GM23338 (cell line): ENCODE results near the gene SKA1. TPM values are rescaled to one million over a fixed set of nuclear protein-coding genes. Genes with fewer than 3 reads are reported as not detected.

Experiments used
- ATAC-seq: fragments of 200-7000 bp; cut with Tn5 transposase; 3 replicates; pipeline ENCODE4 v1.9.1; 2020
- DNase-seq: peaks from one replicate; pipeline ENCODE4 v3.0.0-alpha.2; 2015; ENCODE audit warnings: low spot score
- H2AFZ ChIP-seq: fragments of 200-600 bp; sonication (generic); 2 replicates; pipeline ENCODE4 v1.8.0; 2016; ENCODE audit warnings: antibody characterized with exemption, mild to moderate bottlenecking, moderate library complexity
- H3F3A ChIP-seq: fragments of 200-600 bp; sonication (generic); replicated peaks from 2 replicates; pipeline ENCODE4 v1.8.0; 2017; ENCODE audit warnings: antibody characterized with exemption, mixed run types, low read depth
- H3K27ac ChIP-seq: fragments of 200-600 bp; sonication (generic); 2 replicates; pipeline ENCODE4 v1.6.1; 2016; ENCODE audit warnings: low read depth
- H3K27me3 ChIP-seq: fragments of 200-600 bp; sonication (generic); 2 replicates; pipeline ENCODE4 v1.8.0; 2016; ENCODE audit warnings: mild to moderate bottlenecking, mixed run types, moderate library complexity; ENCODE audit not compliant: insufficient read depth
- H3K36me3 ChIP-seq: fragments of 200-600 bp; sonication (generic); 2 replicates; pipeline ENCODE4 v1.8.0; 2016; ENCODE audit warnings: mild to moderate bottlenecking; ENCODE audit not compliant: insufficient read depth
- H3K4me1 ChIP-seq: fragments of 200-600 bp; sonication (generic); 2 replicates; pipeline ENCODE4 v1.8.0; 2016; ENCODE audit warnings: mild to moderate bottlenecking, moderate library complexity; ENCODE audit not compliant: insufficient read depth
- H3K4me2 ChIP-seq: fragments of 200-600 bp; sonication (generic); 2 replicates; pipeline ENCODE4 v1.7.1; 2017; ENCODE audit warnings: mixed run types
- H3K4me3 ChIP-seq: fragments of 200-600 bp; sonication (generic); 2 replicates; pipeline ENCODE4 v1.6.1; 2016; ENCODE audit warnings: mixed run types
- H3K79me2 ChIP-seq: fragments of 200-600 bp; sonication (generic); replicated peaks from 2 replicates; pipeline ENCODE4 v1.8.0; 2017; ENCODE audit warnings: mild to moderate bottlenecking; ENCODE audit not compliant: insufficient read depth
- H3K9me2 ChIP-seq: fragments of 200-600 bp; sonication (generic); 2 replicates; pipeline ENCODE4 v1.8.0; 2017; ENCODE audit not compliant: insufficient read depth
- H4K20me1 ChIP-seq: fragments of 200-600 bp; sonication (generic); replicated peaks from 2 replicates; pipeline ENCODE4 v1.8.0; 2017; ENCODE audit warnings: mild to moderate bottlenecking; ENCODE audit not compliant: insufficient read depth
- H3K27ac Mint-ChIP-seq: 2 replicates; pipeline ENCODE4 v1.8.0; 2020; ENCODE audit warnings: inconsistent platforms, mild to moderate bottlenecking, moderate library complexity, mixed read lengths
- H3K27me3 Mint-ChIP-seq: 3 replicates; pipeline ENCODE4 v1.8.0; 2022; ENCODE audit warnings: low read depth, mild to moderate bottlenecking, moderate library complexity, mixed read lengths, inconsistent platforms; ENCODE audit not compliant: insufficient read depth, poor library complexity
- H3K36me3 Mint-ChIP-seq: 3 replicates; pipeline ENCODE4 v1.8.0; 2021; ENCODE audit warnings: low read depth, mild to moderate bottlenecking, inconsistent platforms, moderate library complexity, mixed read lengths
- H3K4me1 Mint-ChIP-seq: 3 replicates; pipeline ENCODE4 v1.8.0; 2020; ENCODE audit warnings: mild to moderate bottlenecking, inconsistent platforms, mixed read lengths
- H3K4me3 Mint-ChIP-seq: 3 replicates; pipeline ENCODE4 v1.8.0; 2021; ENCODE audit warnings: moderate library complexity, mild to moderate bottlenecking, inconsistent platforms, mixed read lengths
- H3K9me3 Mint-ChIP-seq: 3 replicates; pipeline ENCODE4 v1.8.0; 2020; ENCODE audit warnings: moderate library complexity, mild to moderate bottlenecking, inconsistent platforms, mixed read lengths
- CREB1 ChIP-seq: fragments of 250-450 bp; sonication (Bioruptor Pico); IDR thresholded peaks from 2 replicates; pipeline ENCODE4 v1.5.0; 2020; ENCODE audit warnings: low read depth, mild to moderate bottlenecking, moderate library complexity
- EZH2 ChIP-seq: fragments of 200-600 bp; sonication (generic); IDR thresholded peaks from one replicate; pipeline ENCODE4 v1.8.0; 2017; ENCODE audit warnings: antibody characterized with exemption, mild to moderate bottlenecking, low read depth; ENCODE audit not compliant: unreplicated experiment
- EZH2phosphoT487 ChIP-seq: fragments of 200-600 bp; sonication (generic); IDR thresholded peaks from one replicate; pipeline ENCODE4 v1.8.1; 2018; ENCODE audit warnings: antibody characterized with exemption; ENCODE audit not compliant: unreplicated experiment
- JUNB ChIP-seq: IDR thresholded peaks from one replicate; pipeline ENCODE4 v1.6.1; 2016; ENCODE audit warnings: antibody characterized with exemption; ENCODE audit not compliant: unreplicated experiment
- NANOG ChIP-seq: IDR thresholded peaks from 2 replicates; pipeline ENCODE4 v1.6.1; 2016; ENCODE audit warnings: antibody characterized with exemption, borderline replicate concordance
- POLR2AphosphoS5 ChIP-seq: IDR thresholded peaks from 2 replicates; pipeline ENCODE4 v1.6.1; 2016; ENCODE audit warnings: antibody characterized with exemption, low read depth
- STAT1 ChIP-seq: IDR thresholded peaks from one replicate; pipeline ENCODE4 v1.6.1; 2016; ENCODE audit warnings: antibody characterized with exemption; ENCODE audit not compliant: unreplicated experiment
- ZNF114 ChIP-seq: fragments of 250-450 bp; sonication (Bioruptor Pico); IDR thresholded peaks from 2 replicates; pipeline ENCODE4 v1.5.0; 2020; ENCODE audit warnings: mild to moderate bottlenecking, moderate library complexity
- ZNF331 ChIP-seq: fragments of 250-450 bp; sonication (Bioruptor Pico); IDR thresholded peaks from 2 replicates; pipeline ENCODE4 v1.5.0; 2020; ENCODE audit warnings: low read depth, mild to moderate bottlenecking, moderate library complexity
- polyA plus RNA-seq: library from polyadenylated mRNA; unstranded; fragments of >200 nt; fragmentation: Nextera tagmentation; extraction: Ambion mirVana; gene quantifications from 2 replicates; pipeline ENCODE4 v1.2.1, GENCODE V29; 2016
- total RNA-seq: library from RNA; depleted of rRNA; stranded (reverse); fragments of >200 nt; shearing (Covaris generic); gene quantifications from 2 replicates; pipeline ENCODE4 v1.2.3, GENCODE V29; 2014
- TF ChIP-seq, protein P1 (sequence below), 2 experiments: fragments of 200-600 bp in 1 of 2; sonication (generic) in 1 of 2; conservative IDR thresholded peaks; 2 replicates each; pipeline versions ENCODE4 v1.5.1 to v1.6.1; 2016 to 2017; ENCODE audit warnings: antibody characterized with exemption in 2 of 2, low read depth in 2 of 2, mild to moderate bottlenecking in 2 of 2, moderate library complexity in 1 of 2
- TF ChIP-seq, protein P2 (sequence below): IDR thresholded peaks from 2 replicates; pipeline ENCODE4 v1.6.1; 2016; ENCODE audit warnings: antibody characterized with exemption
- TF ChIP-seq, protein P3 (sequence below): fragments of 250-450 bp; sonication (Bioruptor Pico); IDR thresholded peaks from 2 replicates; pipeline ENCODE4 v1.5.0; 2020; ENCODE audit warnings: mild to moderate bottlenecking, moderate library complexity
- TF ChIP-seq, protein P4 (sequence below): IDR thresholded peaks from one replicate; pipeline ENCODE4 v1.6.1; 2018; ENCODE audit warnings: antibody characterized with exemption; ENCODE audit not compliant: unreplicated experiment

The SKA1 gene
- total and polyA plus RNA-seq, 2 experiments from 2014 or later: 14.2 to 25.1 TPM

DNA sequence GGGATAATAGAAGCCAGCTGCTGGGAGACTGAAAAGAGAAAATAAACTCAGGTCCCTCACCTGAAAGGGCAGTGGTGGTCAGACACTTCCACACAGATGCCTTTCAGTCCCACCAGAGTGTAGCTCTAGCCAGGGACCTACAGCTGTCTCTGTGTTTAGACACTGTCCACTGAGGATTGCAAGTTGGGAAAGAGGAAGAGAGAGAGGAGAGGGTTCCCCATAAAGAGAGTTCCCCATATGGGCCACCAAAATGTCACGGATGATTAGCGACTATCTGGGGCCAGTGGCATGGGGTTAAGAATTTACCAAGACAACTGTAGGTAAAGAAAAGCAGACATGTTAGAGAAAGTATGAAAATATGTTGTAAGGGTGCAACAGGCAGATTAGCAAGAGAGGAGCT is 36.7 kb upstream of the SKA1 start:
- Mint-ChIP-seq H3K4me1 (no peaks in the 10 kb centered on the region), H3K4me3 (no peak overlapping the region), H3K36me3 (no peaks in the 10 kb centered on the region), H3K27ac (no peak overlapping the region), H3K9me3 (no peaks in the 10 kb centered on the region), H3K27me3 (no peaks in the 10 kb centered on the region)
- no peaks in the 10 kb centered on the region; the same call in 1 of the 2 replicates for H3K36me3 ChIP-seq
- no peak overlapping the region for H3K4me2 ChIP-seq
- ATAC-seq (no peak), DNase-seq (no peak)
- H3F3A ChIP-seq: no peaks in the 10 kb centered on the region
- H4K20me1 ChIP-seq: no peaks in the 10 kb centered on the region
- H3K79me2 ChIP-seq: no peaks in the 10 kb centered on the region
- H3K4me1 ChIP-seq: no peaks in the 10 kb centered on the region
- H3K27me3 ChIP-seq: no peaks in the 10 kb centered on the region
- H3K4me3 ChIP-seq: no peak overlapping the region
- no peak overlapping the region for H2AFZ ChIP-seq
- peaks cover 6% of the 10 kb centered on the region; the same call in 1 of the 2 replicates for H3K9me2 ChIP-seq
- TF ChIP-seq, protein P1, sequence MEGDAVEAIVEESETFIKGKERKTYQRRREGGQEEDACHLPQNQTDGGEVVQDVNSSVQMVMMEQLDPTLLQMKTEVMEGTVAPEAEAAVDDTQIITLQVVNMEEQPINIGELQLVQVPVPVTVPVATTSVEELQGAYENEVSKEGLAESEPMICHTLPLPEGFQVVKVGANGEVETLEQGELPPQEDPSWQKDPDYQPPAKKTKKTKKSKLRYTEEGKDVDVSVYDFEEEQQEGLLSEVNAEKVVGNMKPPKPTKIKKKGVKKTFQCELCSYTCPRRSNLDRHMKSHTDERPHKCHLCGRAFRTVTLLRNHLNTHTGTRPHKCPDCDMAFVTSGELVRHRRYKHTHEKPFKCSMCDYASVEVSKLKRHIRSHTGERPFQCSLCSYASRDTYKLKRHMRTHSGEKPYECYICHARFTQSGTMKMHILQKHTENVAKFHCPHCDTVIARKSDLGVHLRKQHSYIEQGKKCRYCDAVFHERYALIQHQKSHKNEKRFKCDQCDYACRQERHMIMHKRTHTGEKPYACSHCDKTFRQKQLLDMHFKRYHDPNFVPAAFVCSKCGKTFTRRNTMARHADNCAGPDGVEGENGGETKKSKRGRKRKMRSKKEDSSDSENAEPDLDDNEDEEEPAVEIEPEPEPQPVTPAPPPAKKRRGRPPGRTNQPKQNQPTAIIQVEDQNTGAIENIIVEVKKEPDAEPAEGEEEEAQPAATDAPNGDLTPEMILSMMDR (conservative IDR thresholded peaks at IDR 0.05; ENCODE audit: low read depth in 2 of 2): no peak
- TF ChIP-seq NANOG: no peak
- TF ChIP-seq STAT1: no peak
- no peak for TF ChIP-seq ZNF331
- TF ChIP-seq, protein P2, sequence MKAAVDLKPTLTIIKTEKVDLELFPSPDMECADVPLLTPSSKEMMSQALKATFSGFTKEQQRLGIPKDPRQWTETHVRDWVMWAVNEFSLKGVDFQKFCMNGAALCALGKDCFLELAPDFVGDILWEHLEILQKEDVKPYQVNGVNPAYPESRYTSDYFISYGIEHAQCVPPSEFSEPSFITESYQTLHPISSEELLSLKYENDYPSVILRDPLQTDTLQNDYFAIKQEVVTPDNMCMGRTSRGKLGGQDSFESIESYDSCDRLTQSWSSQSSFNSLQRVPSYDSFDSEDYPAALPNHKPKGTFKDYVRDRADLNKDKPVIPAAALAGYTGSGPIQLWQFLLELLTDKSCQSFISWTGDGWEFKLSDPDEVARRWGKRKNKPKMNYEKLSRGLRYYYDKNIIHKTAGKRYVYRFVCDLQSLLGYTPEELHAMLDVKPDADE: no peak
- no peak for TF ChIP-seq JUNB
- TF ChIP-seq, protein P3, sequence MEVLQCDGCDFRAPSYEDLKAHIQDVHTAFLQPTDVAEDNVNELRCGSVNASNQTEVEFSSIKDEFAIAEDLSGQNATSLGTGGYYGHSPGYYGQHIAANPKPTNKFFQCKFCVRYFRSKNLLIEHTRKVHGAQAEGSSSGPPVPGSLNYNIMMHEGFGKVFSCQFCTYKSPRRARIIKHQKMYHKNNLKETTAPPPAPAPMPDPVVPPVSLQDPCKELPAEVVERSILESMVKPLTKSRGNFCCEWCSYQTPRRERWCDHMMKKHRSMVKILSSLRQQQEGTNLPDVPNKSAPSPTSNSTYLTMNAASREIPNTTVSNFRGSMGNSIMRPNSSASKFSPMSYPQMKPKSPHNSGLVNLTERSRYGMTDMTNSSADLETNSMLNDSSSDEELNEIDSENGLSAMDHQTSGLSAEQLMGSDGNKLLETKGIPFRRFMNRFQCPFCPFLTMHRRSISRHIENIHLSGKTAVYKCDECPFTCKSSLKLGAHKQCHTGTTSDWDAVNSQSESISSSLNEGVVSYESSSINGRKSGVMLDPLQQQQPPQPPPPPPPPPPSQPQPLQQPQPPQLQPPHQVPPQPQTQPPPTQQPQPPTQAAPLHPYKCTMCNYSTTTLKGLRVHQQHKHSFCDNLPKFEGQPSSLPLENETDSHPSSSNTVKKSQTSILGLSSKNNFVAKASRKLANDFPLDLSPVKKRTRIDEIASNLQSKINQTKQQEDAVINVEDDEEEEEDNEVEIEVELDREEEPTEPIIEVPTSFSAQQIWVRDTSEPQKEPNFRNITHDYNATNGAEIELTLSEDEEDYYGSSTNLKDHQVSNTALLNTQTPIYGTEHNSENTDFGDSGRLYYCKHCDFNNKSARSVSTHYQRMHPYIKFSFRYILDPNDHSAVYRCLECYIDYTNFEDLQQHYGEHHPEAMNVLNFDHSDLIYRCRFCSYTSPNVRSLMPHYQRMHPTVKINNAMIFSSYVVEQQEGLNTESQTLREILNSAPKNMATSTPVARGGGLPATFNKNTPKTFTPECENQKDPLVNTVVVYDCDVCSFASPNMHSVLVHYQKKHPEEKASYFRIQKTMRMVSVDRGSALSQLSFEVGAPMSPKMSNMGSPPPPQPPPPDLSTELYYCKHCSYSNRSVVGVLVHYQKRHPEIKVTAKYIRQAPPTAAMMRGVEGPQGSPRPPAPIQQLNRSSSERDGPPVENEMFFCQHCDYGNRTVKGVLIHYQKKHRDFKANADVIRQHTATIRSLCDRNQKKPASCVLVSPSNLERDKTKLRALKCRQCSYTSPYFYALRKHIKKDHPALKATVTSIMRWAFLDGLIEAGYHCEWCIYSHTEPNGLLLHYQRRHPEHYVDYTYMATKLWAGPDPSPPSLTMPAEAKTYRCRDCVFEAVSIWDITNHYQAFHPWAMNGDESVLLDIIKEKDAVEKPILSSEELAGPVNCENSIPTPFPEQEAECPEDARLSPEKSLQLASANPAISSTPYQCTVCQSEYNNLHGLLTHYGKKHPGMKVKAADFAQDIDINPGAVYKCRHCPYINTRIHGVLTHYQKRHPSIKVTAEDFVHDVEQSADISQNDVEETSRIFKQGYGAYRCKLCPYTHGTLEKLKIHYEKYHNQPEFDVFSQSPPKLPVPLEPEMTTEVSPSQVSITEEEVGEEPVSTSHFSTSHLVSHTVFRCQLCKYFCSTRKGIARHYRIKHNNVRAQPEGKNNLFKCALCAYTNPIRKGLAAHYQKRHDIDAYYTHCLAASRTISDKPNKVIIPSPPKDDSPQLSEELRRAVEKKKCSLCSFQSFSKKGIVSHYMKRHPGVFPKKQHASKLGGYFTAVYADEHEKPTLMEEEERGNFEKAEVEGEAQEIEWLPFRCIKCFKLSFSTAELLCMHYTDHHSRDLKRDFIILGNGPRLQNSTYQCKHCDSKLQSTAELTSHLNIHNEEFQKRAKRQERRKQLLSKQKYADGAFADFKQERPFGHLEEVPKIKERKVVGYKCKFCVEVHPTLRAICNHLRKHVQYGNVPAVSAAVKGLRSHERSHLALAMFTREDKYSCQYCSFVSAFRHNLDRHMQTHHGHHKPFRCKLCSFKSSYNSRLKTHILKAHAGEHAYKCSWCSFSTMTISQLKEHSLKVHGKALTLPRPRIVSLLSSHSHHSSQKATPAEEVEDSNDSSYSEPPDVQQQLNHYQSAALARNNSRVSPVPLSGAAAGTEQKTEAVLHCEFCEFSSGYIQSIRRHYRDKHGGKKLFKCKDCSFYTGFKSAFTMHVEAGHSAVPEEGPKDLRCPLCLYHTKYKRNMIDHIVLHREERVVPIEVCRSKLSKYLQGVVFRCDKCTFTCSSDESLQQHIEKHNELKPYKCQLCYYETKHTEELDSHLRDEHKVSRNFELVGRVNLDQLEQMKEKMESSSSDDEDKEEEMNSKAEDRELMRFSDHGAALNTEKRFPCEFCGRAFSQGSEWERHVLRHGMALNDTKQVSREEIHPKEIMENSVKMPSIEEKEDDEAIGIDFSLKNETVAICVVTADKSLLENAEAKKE (CRISPR knock-in tag): no peak
- TF ChIP-seq ZNF114 (CRISPR knock-in tag): no peak
- TF ChIP-seq CREB1 (CRISPR knock-in tag): no peak
- TF ChIP-seq, protein P4, sequence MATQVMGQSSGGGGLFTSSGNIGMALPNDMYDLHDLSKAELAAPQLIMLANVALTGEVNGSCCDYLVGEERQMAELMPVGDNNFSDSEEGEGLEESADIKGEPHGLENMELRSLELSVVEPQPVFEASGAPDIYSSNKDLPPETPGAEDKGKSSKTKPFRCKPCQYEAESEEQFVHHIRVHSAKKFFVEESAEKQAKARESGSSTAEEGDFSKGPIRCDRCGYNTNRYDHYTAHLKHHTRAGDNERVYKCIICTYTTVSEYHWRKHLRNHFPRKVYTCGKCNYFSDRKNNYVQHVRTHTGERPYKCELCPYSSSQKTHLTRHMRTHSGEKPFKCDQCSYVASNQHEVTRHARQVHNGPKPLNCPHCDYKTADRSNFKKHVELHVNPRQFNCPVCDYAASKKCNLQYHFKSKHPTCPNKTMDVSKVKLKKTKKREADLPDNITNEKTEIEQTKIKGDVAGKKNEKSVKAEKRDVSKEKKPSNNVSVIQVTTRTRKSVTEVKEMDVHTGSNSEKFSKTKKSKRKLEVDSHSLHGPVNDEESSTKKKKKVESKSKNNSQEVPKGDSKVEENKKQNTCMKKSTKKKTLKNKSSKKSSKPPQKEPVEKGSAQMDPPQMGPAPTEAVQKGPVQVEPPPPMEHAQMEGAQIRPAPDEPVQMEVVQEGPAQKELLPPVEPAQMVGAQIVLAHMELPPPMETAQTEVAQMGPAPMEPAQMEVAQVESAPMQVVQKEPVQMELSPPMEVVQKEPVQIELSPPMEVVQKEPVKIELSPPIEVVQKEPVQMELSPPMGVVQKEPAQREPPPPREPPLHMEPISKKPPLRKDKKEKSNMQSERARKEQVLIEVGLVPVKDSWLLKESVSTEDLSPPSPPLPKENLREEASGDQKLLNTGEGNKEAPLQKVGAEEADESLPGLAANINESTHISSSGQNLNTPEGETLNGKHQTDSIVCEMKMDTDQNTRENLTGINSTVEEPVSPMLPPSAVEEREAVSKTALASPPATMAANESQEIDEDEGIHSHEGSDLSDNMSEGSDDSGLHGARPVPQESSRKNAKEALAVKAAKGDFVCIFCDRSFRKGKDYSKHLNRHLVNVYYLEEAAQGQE: no peak
- TF ChIP-seq POLR2AphosphoS5: no peak
- TF ChIP-seq EZH2: no peak
- no peak for TF ChIP-seq EZH2phosphoT487
- H3K27ac ChIP-seq: no peak overlapping the region
